Stimulated activated CD8-positive, alpha-beta memory T cell treated with anti-CD3 and anti-CD28 coated beads, Interleukin-12 subunit alpha, Interleukin-12 subunit beta, amount 100 ng/mL, for 4 hours (primary cell): Measurements from ENCODE around the gene HINFP.
"Not testable (repeated sequence)": the region's sequence is repeated elsewhere in the genome, so short reads cannot be mapped to it uniquely, and the experiment has no call there.

Experiments
- DNase-seq: peaks from one replicate; pipeline ENCODE4 v3.0.0-alpha.2; 2020; ENCODE audit warnings: low read depth

Gene HINFP

DNA sequence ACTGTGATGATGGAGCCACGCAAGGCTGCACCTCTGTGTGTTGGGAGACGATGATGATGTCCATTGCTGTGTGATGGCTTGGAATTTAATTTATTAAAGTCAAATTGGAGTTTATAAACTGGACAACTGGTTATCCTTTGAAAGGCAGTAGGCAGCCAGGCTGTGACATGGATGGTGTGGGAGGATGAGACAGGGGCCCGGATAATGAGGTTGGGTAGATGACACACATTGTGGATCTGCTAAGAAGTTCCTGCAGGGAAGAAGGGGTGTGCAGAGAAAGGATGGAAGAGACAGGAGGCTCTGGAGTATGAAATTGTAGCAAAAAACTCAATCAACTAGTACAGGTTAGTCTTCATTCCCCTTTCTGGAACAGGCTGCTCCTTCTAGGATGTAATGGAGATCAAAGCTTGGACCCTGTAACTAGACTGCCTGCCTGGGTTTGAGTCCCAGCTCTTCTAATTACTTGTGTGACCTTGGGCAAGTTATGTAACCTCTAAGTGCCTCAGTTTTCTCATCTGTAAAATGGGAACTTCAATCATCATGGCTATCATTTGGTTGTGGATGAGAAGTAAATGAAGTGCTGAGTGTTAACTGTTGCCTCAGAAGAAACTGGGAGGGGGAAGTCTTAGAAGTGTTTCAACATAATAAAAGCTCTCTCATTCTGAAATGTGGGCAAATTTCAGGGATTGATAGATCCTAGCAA, 4.2 kb upstream of the HINFP start:
- no peak for DNase-seq

DNA sequence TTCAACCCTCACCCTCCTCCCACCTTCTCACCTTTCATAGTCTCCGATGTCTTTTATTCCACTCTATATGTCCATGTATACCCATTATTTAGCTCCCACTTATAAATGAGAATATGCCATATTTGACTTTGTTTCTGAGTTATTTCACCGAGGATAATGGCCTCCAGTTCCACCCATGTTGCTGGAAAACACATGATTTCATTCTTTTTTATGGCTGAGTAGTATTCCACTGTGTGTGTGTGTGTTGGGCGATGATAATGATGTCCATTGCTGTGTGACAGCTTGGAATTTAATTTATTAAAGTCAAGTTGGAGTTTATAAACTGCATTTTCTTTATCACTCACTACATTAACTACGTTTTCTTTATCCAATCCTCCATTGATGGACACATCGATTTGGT, 3.2 kb upstream of the HINFP start:
- no peak for DNase-seq

- DNase-seq: no peak
Measured at GRCh38 chr11:119118946-119119345, 2.4 kb upstream of the HINFP start.

DNA sequence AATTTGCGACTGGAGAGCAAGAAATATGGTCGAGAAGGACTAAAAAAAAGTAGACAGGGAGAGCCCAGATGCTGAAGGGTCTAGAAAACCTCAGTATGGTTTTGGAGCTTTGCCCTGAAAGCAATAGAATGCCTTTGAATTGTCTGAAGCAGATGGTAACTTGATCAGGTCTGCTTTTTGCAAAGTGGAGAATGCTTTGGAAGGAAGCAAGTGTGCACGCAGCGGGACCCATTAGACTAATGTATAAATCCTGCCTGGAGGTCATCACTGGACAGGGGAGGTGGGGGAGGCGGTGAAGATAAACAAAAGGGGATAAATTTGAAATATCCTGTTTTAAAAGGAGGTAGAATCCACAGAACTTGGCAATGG, 757 bp upstream of the HINFP start:
- no peak for DNase-seq

- no peak for DNase-seq
Measured at GRCh38 chr11:119121811-119122124, 388 bp downstream of the HINFP start.

DNA sequence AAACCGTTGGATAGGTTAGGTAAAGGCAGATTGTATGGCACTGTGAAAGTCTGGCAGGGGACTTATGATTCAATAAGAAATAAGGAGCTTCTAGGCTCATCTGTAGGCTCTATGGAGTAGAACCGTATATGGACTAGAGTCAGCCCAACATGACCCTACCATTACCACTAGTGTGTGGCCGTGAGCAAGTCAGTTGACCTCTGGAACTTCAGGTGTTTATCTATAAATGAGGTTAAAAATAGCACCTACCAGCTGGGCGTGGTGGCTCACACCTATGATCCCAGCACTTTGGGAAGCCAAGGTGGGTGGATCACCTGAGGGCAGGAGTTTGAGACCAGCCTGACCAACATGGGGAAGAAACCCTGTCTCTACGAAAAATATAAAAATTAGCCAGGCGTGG, 4.4 kb downstream of the HINFP start:
- DNase-seq: no peak

- DNase-seq: no peak
Measured at GRCh38 chr11:119126675-119127268, 5.4 kb downstream of the HINFP start.

DNA sequence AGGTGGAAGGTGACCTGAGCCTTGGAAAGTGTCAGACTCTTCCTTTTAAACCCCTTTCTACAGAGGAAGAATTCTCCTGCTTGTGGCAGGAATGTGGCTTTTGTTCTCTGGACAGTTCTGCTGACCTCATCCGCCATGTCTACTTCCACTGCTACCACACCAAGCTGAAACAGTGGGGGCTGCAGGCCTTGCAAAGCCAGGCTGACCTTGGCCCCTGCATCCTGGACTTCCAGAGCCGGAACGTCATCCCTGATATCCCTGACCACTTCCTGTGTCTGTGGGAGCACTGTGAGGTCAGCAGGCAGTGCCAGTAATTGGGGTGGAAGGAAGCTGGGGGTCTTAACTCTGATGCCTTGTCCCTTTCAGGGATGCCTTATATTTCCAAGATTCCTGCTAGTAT, 9.3 kb downstream of the HINFP start:
- DNase-seq: no peak

DNA sequence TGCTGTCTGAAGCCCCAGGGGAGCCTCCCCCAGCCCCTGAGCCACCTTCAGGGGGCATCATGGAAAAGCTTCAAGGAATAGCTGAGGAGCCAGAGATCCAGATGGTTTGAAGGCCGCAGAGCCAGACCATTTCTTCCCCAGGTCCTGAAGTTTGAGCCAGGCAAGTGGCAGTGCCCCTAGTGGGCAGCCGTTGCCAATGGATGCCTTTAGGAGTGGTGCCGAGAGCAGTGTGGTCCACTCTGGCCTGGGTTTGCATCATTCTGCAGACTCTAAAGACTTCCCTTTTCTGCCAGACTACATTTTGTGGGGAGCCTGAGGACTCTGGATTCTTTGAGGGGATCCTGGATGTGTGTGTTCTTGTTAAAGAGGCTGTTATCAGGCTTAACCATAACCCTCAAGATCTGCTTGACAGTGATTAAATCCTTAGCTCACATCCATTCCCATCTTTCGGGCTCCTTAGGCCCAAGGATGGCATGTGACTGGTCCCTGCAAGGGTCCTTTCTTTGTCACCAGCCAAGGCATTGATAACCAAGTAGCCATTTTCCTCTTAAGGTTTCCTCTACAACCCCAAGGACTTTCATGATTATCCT, 13.1 kb downstream of the HINFP start:
- no peak for DNase-seq

- DNase-seq: not testable (repeated sequence)
Measured at GRCh38 chr11:119139276-119139675, 17.9 kb downstream of the HINFP start.

GRCh38 chr11:119144825-119145486, 23.6 kb downstream of the HINFP start:
- DNase-seq: no peak

- no peak for DNase-seq
Measured at GRCh38 chr11:119145551-119145950, 24.2 kb downstream of the HINFP start.

DNA sequence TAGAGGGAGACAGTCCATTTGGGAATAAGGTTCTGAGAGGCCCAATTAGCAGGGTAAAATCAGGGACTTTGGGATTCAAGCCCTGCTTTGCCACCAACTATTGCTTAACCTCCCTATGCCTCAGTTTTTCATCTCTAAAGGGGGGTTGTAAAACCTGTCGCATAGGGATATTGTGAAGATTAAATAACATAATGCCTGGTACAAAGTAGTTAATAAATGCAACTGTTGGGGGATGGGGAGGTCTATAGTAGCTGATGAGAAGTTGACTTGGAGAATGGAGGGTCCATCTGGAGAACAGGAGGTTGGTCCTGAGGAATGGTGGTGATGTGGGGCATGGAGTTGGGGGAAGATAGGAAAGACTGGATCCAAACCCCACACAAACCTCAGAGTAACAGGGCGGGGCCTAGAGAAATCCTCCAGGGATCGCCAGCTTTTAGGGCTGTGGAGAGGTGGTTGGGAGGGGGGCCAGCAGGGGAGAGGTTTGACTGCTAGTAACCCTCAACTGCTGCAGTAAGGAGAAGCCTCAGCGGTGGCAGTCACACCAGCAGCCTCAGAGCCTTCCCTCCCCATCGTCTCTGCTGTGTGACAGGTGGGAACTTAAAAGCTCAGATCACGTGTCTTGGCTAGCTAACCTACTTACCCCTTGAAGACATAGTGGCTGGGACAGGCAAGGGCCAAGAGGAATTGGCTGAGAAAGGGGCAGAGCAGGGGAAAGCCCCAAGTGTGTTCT, 26.4 kb downstream of the HINFP start:
- no peak for DNase-seq

DNA sequence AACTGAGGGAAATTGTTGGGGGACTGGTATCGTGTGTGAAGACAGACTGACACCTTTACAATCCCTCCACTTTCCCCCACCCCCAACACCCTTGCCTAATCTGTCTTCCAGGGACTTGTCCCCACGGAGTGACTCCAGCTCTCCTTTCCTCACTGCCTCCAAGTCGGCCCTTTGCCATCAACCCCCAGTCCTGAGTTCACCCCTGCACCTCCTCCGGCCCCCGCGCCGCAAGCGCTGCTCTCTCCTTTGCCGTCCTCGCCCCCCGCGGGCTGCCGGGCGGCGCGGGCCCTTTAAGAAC, 27.3 kb downstream of the HINFP start:
- no peak for DNase-seq

DNA sequence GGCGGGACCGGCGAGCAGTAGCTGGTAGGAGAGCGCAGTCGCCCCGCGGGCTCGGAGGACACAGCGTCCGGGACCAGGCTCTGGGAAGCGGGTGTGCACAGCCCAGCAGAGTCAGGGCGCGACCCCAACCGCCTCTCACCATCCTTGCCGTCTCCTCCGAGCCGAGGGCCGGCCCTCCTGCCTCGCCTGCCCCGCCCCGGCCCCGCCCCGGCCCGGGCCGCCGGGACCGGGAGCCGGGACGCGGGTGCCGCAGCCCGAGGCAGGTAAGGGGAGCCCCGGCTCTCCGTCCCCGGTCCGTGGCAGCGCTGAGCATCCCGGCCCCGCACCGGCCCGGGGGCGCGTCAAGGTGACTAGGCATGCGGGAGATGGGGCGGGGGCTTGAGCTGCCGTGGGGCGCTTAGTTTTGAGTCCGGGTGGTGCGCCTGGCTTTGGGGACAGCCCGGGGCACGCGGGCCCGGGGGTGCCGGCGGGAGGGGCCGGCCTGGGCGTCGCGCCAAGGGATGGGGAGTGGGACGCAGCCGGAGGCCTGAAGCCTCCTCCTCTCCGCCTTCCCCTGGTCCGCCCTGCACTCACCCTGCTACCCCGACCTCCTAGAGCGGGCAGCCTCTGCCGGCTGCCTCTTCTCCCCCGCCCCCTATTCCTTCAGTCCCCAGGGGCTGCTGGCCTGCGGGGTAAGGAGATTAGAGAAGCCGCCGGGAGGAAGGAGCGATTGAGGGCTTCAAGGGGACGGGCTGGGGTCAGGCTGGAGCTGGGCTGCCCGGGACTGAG, 27.8 kb downstream of the HINFP start, which contains the start of gene ABCG4:
ABCG4 (plus strand) TSS at position 35 of the 768 bp plus-strand sequence. CDS start 914 bp downstream, outside the sequence.
- DNase-seq: peak; percentile 8

DNA sequence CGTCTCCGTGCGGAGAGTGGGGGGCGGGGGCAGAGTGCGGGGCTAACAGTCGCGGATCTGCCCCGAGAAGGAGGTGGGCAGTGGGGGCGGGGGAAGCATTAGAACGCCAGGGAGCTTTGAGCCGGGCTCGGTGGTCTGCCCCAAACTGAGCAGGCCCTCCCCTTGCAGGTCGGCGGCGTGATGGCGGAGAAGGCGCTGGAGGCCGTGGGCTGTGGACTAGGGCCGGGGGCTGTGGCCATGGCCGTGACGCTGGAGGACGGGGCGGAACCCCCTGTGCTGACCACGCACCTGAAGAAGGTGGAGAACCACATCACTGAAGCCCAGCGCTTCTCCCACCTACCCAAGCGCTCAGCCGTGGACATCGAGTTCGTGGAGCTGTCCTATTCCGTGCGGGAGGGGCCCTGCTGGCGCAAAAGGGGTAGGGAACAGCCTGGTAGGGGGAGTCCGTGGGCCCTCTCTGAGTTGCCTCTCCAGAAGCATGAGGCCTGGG, 28.5 kb downstream of the HINFP start:
- DNase-seq: no peak

DNA sequence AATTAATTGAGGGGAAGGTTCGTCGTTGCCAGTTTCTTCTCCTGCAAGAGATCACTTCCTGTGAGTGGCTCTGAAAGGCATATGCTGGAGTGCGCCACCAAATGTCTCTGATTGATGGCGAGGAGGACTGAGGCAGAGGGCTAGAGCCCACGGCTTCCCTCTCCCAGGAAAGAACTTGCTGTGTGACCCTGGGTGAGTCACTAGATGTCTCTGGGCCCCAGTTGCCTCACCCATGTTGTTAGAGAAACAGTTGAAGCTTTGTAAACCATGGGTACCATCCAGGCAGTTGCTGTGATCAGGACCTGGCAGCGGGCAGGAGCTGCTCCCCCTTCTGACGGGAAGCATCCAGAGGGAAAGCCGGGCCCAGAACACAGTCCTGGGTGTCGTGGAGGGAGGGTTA, 30.7 kb downstream of the HINFP start:
- DNase-seq: no peak

DNA sequence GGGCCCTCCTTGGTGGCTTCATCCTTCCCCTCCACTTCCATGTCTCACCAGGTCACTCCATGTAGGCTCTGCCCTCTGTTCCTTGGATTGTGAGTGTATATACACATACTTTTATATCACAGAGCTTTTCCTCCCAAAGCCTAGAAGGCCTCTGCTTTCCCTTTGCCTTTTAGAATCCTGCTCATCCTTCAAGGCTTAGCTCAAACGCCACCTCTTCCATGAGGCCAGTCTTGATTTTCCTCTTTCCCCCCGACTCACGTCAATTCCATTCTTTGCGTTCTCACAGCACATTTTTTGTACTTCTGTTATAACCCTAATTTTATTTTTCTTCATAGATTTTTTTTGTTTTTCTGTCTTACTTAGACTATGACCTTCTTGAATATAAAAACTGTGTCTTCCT, 31.2 kb downstream of the HINFP start:
- no peak for DNase-seq

DNA sequence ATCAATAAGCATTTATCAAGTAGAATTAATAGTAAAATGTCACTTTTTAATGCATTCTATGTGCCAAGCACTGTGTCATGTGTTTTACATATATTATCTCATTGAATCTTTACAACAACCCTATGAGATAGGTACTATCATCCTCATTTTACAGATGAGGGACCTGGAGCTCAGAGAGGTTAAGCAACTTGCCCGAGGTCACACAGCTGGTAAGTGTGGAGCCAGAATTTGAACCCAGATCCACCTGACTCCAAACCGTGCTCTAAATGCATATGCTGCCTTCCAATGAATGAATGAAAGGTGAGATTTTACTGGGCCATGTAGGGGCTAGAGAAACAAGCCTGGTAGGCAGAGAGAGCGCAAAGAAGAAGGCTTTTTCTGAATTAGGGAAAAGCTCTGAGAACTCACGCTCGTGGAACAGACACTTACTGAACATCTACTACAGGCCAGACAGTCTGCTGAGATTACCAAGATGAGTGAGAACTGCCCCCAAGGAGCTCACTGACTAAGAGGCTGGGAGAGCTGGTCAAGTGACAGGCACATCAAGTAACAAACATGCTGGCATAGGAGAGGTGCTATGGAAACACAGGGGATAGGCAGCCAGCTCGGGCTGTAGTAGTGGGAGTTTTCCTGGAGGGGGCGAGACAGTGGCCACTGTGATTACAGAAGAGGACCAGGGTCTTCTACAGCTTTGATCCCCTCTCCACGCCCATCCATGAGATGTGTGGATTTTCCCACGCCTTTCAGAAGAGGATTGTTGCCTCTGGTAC, 31.9 kb downstream of the HINFP start:
- no peak for DNase-seq

DNA sequence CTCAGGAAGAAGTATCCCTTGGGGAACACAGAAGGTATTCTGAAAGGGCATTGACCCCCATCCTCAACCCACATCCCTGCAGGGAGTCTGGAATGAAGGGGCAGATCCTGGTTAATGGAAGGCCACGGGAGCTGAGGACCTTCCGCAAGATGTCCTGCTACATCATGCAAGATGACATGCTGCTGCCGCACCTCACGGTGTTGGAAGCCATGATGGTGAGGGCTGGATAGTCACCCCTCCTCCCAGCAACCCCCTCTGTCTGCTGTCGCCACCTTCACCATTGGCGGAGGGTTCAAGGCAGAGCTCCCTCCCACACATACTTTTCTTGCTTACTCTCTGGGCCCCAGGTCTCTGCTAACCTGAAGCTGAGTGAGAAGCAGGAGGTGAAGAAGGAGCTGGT, 32.8 kb downstream of the HINFP start:
- no peak for DNase-seq
